Heart left ventricle (tissue), 13 donors: ENCODE data around the gene YIF1A.

Source experiments
- CTCF ChIP-seq, 12 donors: fragments of 200-600 bp; sonication (generic) in 4 of 12; IDR thresholded peaks; one replicate each; pipeline versions ENCODE4 v1.5.0 to v1.8.0; 2018 to 2022; ENCODE audit warnings: antibody characterized with exemption in 12 of 12, mild to moderate bottlenecking in 5 of 12
- POLR2A ChIP-seq, 2 donors: fragments of 450-650 bp; IDR thresholded peaks; one replicate each; pipeline ENCODE4 v1.6.1; 2017; ENCODE audit warnings: antibody characterized with exemption in 2 of 2, mild to moderate bottlenecking in 2 of 2, moderate library complexity in 2 of 2
- donor health status: ischemic (EF 13 %, LVEDD 7.1; RV severe dilation, severe dysfunction).
- donor health status: DM: no; HTN: yes; CAD: no.
- donor health status: DM: no; HTN: no; CAD: no.
- donor health status: ischemic (EF 25% LVEDD 6.9; RV normal size, moderate dysfunction).
- donor health status: ischemic (EF 25% LVEDD 5.7; RV mildly dilated, moderate dysfunction).
- donor health status: ischemic (EF 35%, LVEDD 5.7; RV mildly dilated, moderate dysfunction).
- donor health status: nonischemic (EF 11% LVEDD 7.7; RV severe dilation, severe dysfunction).
- donor health status: DM: yes; HTN: yes; CAD: no.
- donor health status: PGD.
- donor health status: ischemic (EF 29% LVEDD 5.4; RV normal size, mild dysfunction).
- donor health status: nonischemic (EF 23%, LVEDD 6.1; RV moderate dilation, normal function).

- TF ChIP-seq CTCF (IDR thresholded peaks at IDR 0.05) (no peak), POLR2A (IDR thresholded peaks at IDR 0.05) (no peak)
These were observed 3.0 kb upstream of the YIF1A start, which contains the start of gene TMEM151A for GRCh38 chr11:66291706-66292542.
